HG03439 (cell line): Measurements from ENCODE around the gene TCERG1L.

Experiments used
- ATAC-seq: cut with Tn5 transposase; IDR thresholded peaks from one replicate; pipeline ENCODE4 v1.9.1; 2021; ENCODE audit warnings: mild to moderate bottlenecking, moderate library complexity; ENCODE audit not compliant: unreplicated experiment

The TCERG1L gene

GRCh38 chr10:131078131-131078881, 233.2 kb downstream of the TCERG1L start:
- no peak for ATAC-seq

- ATAC-seq: no peak
Observed at GRCh38 chr10:131077724-131078123, 233.8 kb downstream of the TCERG1L start.

- ATAC-seq: no peak
Observed at GRCh38 chr10:131077031-131077430, 234.5 kb downstream of the TCERG1L start.

- ATAC-seq: no peak
Observed at GRCh38 chr10:131076356-131076755, 235.2 kb downstream of the TCERG1L start.

GRCh38 chr10:131075218-131075770, 236.2 kb downstream of the TCERG1L start:
- ATAC-seq: no peak

- no peak for ATAC-seq
Observed at GRCh38 chr10:131074682-131075081, 236.8 kb downstream of the TCERG1L start.

- ATAC-seq: no peak
Observed at GRCh38 chr10:131073469-131074035, 238.0 kb downstream of the TCERG1L start.

GRCh38 chr10:131072651-131073468, 238.7 kb downstream of the TCERG1L start:
- no peak for ATAC-seq

GRCh38 chr10:131071721-131072120, 239.8 kb downstream of the TCERG1L start:
- ATAC-seq: no peak

- no peak for ATAC-seq
Observed at GRCh38 chr10:131070856-131071255, 240.7 kb downstream of the TCERG1L start.

GRCh38 chr10:131068760-131069159, 242.8 kb downstream of the TCERG1L start:
- no peak for ATAC-seq

- no peak for ATAC-seq
Observed at GRCh38 chr10:131068311-131068710, 243.2 kb downstream of the TCERG1L start.

- no peak for ATAC-seq
Observed at GRCh38 chr10:131067690-131068089, 243.8 kb downstream of the TCERG1L start.

GRCh38 chr10:131065673-131066305, 245.7 kb downstream of the TCERG1L start:
- no peak for ATAC-seq

GRCh38 chr10:131063311-131063710, 248.2 kb downstream of the TCERG1L start:
- no peak for ATAC-seq

- ATAC-seq: no peak
Observed at GRCh38 chr10:131062621-131063260, 248.8 kb downstream of the TCERG1L start.

- no peak for ATAC-seq
Observed at GRCh38 chr10:131061216-131061615, 250.3 kb downstream of the TCERG1L start.

- ATAC-seq: no peak
Observed at GRCh38 chr10:131059881-131060280, 251.6 kb downstream of the TCERG1L start.

- ATAC-seq: no peak
Observed at GRCh38 chr10:131058799-131059198, 252.7 kb downstream of the TCERG1L start.

GRCh38 chr10:131056781-131057180, 254.7 kb downstream of the TCERG1L start:
- ATAC-seq: no peak
